MM.1S (cell line): ENCODE measurements around the gene RHOV.
A peak's percentile ranks its signal among the peaks of the same experiment; 100 is the strongest.

Source experiments
- DNase-seq: peaks from one replicate; pipeline ENCODE4 v3.0.0-alpha.2; 2015
- H2AFZ ChIP-seq: fragments of 300-600 bp; sonication (generic); 2 replicates; pipeline ENCODE4 v1.6.0; 2016; ENCODE audit warnings: antibody characterized with exemption, low read length
- H3F3A ChIP-seq: fragments of 300-600 bp; sonication (generic); 2 replicates; pipeline ENCODE4 v1.6.1; 2016; ENCODE audit warnings: mild to moderate bottlenecking, antibody characterized with exemption, low read length, moderate library complexity, mixed read lengths; ENCODE audit not compliant: insufficient read depth
- H3K27ac ChIP-seq: fragments of 300-600 bp; sonication (generic); 2 replicates; pipeline ENCODE4 v1.5.1; 2016; ENCODE audit warnings: mild to moderate bottlenecking, low read length
- H3K27me3 ChIP-seq: fragments of 300-600 bp; sonication (generic); replicated peaks from 2 replicates; pipeline ENCODE4 v1.6.0; 2016; ENCODE audit warnings: low read length; ENCODE audit not compliant: insufficient read depth
- H3K36me3 ChIP-seq: fragments of 300-600 bp; sonication (generic); replicated peaks from 2 replicates; pipeline ENCODE4 v1.6.1; 2016; ENCODE audit warnings: mild to moderate bottlenecking, low read length, mixed read lengths; ENCODE audit not compliant: insufficient read depth
- H3K4me1 ChIP-seq: fragments of 300-600 bp; sonication (generic); 2 replicates; pipeline ENCODE4 v1.6.1; 2016; ENCODE audit warnings: low read length, mixed read lengths
- H3K4me2 ChIP-seq: fragments of 300-600 bp; sonication (generic); 2 replicates; pipeline ENCODE4 v1.6.0; 2016; ENCODE audit warnings: low read depth, low read length
- H3K4me3 ChIP-seq: fragments of 300-600 bp; sonication (generic); 2 replicates; pipeline ENCODE4 v1.5.1; 2016; ENCODE audit warnings: low read length, mixed read lengths
- H3K79me2 ChIP-seq: fragments of 300-600 bp; sonication (generic); 2 replicates; pipeline ENCODE4 v1.6.1; 2016; ENCODE audit warnings: mixed run types, low read length, mixed read lengths
- H3K9ac ChIP-seq: fragments of 300-600 bp; sonication (generic); 2 replicates; pipeline ENCODE4 v1.6.1; 2016; ENCODE audit warnings: low read length, mixed read lengths
- H3K9me2 ChIP-seq: fragments of 300-600 bp; sonication (generic); replicated peaks from 2 replicates; pipeline ENCODE4 v1.6.1; 2016; ENCODE audit warnings: mild to moderate bottlenecking, low read length, mixed read lengths; ENCODE audit not compliant: insufficient read depth
- H3K9me3 ChIP-seq: fragments of 300-600 bp; sonication (generic); replicated peaks from 2 replicates; pipeline ENCODE4 v1.6.1; 2016; ENCODE audit warnings: mild to moderate bottlenecking, low read length, mixed read lengths; ENCODE audit not compliant: insufficient read depth
- H4K20me1 ChIP-seq: fragments of 300-600 bp; sonication (generic); 2 replicates; pipeline ENCODE4 v1.6.1; 2016; ENCODE audit warnings: mild to moderate bottlenecking, low read length, moderate library complexity, mixed read lengths; ENCODE audit not compliant: insufficient read depth
- EZH2 ChIP-seq: fragments of 300-600 bp; sonication (generic); optimal IDR thresholded peaks from 2 replicates; pipeline ENCODE3; 2017; ENCODE audit warnings: low read depth, mild to moderate bottlenecking, antibody characterized with exemption, low read length, mixed read lengths
- EZH2phosphoT487 ChIP-seq: fragments of 300-600 bp; sonication (generic); IDR thresholded peaks from 2 replicates; pipeline ENCODE4 v1.6.1; 2018; ENCODE audit warnings: antibody characterized with exemption, low read length
- TF ChIP-seq, protein P1 (sequence below): fragments of 300-600 bp; sonication (generic); IDR thresholded peaks from 2 replicates; pipeline ENCODE4 v1.5.1; 2016; ENCODE audit warnings: antibody characterized with exemption, low read length, mixed read lengths

RHOV gene

DNA sequence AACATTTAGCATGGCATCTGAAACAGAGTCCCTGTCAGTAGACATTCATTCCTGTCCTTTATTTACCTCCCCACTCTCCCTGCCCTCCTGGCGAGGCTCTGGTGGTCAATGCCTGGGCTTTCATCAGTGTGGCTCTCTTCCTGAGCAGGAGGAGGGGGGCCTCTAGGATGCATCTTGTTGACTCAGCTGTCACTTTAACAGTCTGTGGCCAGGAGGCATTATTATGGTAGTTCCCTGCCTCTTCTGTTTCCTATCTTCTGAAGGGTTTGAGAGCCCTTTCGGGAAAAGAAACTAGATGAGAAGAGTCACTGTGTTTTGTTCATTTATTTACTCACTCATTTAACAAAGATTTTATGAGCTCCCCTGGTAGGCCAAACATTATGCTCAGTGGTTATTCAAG is 43.1 kb downstream of the RHOV start:
- no peak overlapping the region for H2AFZ ChIP-seq
- no peaks in the 10 kb centered on the region for H3K79me2 ChIP-seq
- no peaks in the 10 kb centered on the region for H3K9me3 ChIP-seq
- H3K27ac ChIP-seq, result no peak overlapping the region
- H3K27me3 ChIP-seq, result no peaks in the 10 kb centered on the region
- peaks cover 5% of the 10 kb centered on the region; the same call in 1 of the 2 replicates for H3K4me1 ChIP-seq
- H3F3A ChIP-seq, result no peaks in the 10 kb centered on the region; the same call in 1 of the 2 replicates
- no peak overlapping the region for H3K4me3 ChIP-seq
- H3K9me2 ChIP-seq, result no peaks in the 10 kb centered on the region
- no peak overlapping the region for H3K9ac ChIP-seq
- no peaks in the 10 kb centered on the region for H4K20me1 ChIP-seq
- no peak for DNase-seq
- H3K36me3 ChIP-seq, result no peaks in the 10 kb centered on the region
- no peak overlapping the region for H3K4me2 ChIP-seq
- TF ChIP-seq EZH2phosphoT487 (no peak), EZH2 (no peak)
- TF ChIP-seq, protein P1, sequence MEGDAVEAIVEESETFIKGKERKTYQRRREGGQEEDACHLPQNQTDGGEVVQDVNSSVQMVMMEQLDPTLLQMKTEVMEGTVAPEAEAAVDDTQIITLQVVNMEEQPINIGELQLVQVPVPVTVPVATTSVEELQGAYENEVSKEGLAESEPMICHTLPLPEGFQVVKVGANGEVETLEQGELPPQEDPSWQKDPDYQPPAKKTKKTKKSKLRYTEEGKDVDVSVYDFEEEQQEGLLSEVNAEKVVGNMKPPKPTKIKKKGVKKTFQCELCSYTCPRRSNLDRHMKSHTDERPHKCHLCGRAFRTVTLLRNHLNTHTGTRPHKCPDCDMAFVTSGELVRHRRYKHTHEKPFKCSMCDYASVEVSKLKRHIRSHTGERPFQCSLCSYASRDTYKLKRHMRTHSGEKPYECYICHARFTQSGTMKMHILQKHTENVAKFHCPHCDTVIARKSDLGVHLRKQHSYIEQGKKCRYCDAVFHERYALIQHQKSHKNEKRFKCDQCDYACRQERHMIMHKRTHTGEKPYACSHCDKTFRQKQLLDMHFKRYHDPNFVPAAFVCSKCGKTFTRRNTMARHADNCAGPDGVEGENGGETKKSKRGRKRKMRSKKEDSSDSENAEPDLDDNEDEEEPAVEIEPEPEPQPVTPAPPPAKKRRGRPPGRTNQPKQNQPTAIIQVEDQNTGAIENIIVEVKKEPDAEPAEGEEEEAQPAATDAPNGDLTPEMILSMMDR, result no peak

GRCh38 chr15:40829115-40829514 is 44.9 kb downstream of the RHOV start:
- no peaks in the 10 kb centered on the region for H3K79me2 ChIP-seq
- no peaks in the 10 kb centered on the region for H3K36me3 ChIP-seq
- no peaks in the 10 kb centered on the region for H3K27me3 ChIP-seq
- no peaks in the 10 kb centered on the region for H3K9me3 ChIP-seq
- H3K9me2 ChIP-seq, result no peaks in the 10 kb centered on the region
- no peaks in the 10 kb centered on the region; the same call in 1 of the 2 replicates for H3F3A ChIP-seq
- no peak overlapping the region for H3K9ac ChIP-seq
- peak overlapping the region; percentile 51; the same call in 1 of the 2 replicates for H2AFZ ChIP-seq
- DNase-seq, result peak; percentile 37
- no peaks in the 10 kb centered on the region for H4K20me1 ChIP-seq
- H3K4me1 ChIP-seq, result peaks cover 5% of the 10 kb centered on the region; the same call in 1 of the 2 replicates
- no peak overlapping the region for H3K4me2 ChIP-seq
- no peak overlapping the region for H3K4me3 ChIP-seq
- TF ChIP-seq EZH2phosphoT487, result no peak
- TF ChIP-seq, protein P1, result no peak
- no peak for TF ChIP-seq EZH2
- no peak overlapping the region for H3K27ac ChIP-seq

- Histone ChIP-seq H3K36me3 (no peaks in the 10 kb centered on the region), H3K9me3 (no peaks in the 10 kb centered on the region), H3K4me1 (peaks cover 5% of the 10 kb centered on the region; the same call in 1 of the 2 replicates), H3K27me3 (no peaks in the 10 kb centered on the region), H2AFZ (peak within 1 kb of the TSS; percentile 51; the same call in 1 of the 2 replicates), H3K9me2 (no peaks in the 10 kb centered on the region), H3K4me2 (no peak within 1 kb of the TSS), H3K79me2 (no peaks in the 10 kb centered on the region), H4K20me1 (no peaks in the 10 kb centered on the region), H3K4me3 (no peak within 1 kb of the TSS), H3K27ac (no peak within 1 kb of the TSS), H3K9ac (no peak within 1 kb of the TSS), H3F3A (no peaks in the 10 kb centered on the region; the same call in 1 of the 2 replicates)
- no peak for DNase-seq
- TF ChIP-seq, protein P1, result no peak
Observed at GRCh38 chr15:40828447-40829036, 45.5 kb downstream of the RHOV start, which contains the start of gene PPP1R14D. PPP1R14D (minus strand) TSS chr15:40828708; CDS start chr15:40828641, 67 bp downstream.
